ENCODE measurements around the gene BCL11B.

- TF ChIP-seq POLR2A (IDR thresholded peaks at IDR 0.05) (no peak), CTCF (IDR thresholded peaks at IDR 0.05) (no peak)
Measured at GRCh38 chr14:99187858-99188257, 84.1 kb downstream of the BCL11B start.

Measured in Peyer's patch (tissue), 4 donors.